Body of pancreas (tissue), 4 donors: Measurements from ENCODE around the gene MEX3A. TPM values are rescaled to one million over a fixed set of nuclear protein-coding genes. Genes with fewer than 3 reads are reported as not detected.

Source experiments
- ATAC-seq: fragments of 150-250 bp; one replicate; pipeline ENCODE4 v1.9.1; 2016
- DNase-seq, 4 donors: peaks; one replicate each; pipeline ENCODE4 v3.0.0-alpha.2; 2019
- H3K27ac ChIP-seq, 4 donors: fragments of 200-600 bp; sonication (generic); 1 replicate in 3 of 4; 2 replicates in 1 of 4; pipeline versions ENCODE4 v1.5.1 to v1.6.1; 2016 to 2019; ENCODE audit warnings: mild to moderate bottlenecking in 1 of 4, mixed read lengths in 1 of 4, moderate library complexity in 1 of 4
- H3K27me3 ChIP-seq, 2 donors: fragments of 200-600 bp; sonication (generic); one replicate each; pipeline ENCODE4 v1.6.0; 2016; ENCODE audit warnings: mild to moderate bottlenecking in 1 of 2
- H3K36me3 ChIP-seq, 2 donors: fragments of 200-600 bp; sonication (generic); replicated peaks in 1 of 2; 2 replicates each; pipeline ENCODE4 v1.5.1; 2016; ENCODE audit warnings: low read depth in 2 of 2; ENCODE audit not compliant: insufficient read depth in 1 of 2
- H3K4me1 ChIP-seq: fragments of 200-600 bp; sonication (generic); one replicate; pipeline ENCODE4 v1.6.0; 2016
- H3K4me3 ChIP-seq, 2 donors: fragments of 200-600 bp; sonication (generic); 1 replicate in 1 of 2; 2 replicates in 1 of 2; pipeline ENCODE4 v1.5.1; 2016 to 2019
- H3K9me3 ChIP-seq, 3 donors: fragments of 200-600 bp; sonication (generic); 1 replicate in 2 of 3; 2 replicates in 1 of 3; pipeline ENCODE4 v1.5.1; 2016
- POLR2A ChIP-seq, 3 donors: fragments of 450-650 bp; IDR thresholded peaks; one replicate each; pipeline ENCODE4 v1.6.1; 2016; ENCODE audit warnings: antibody characterized with exemption in 3 of 3, mild to moderate bottlenecking in 2 of 3
- WGBS, 2 donors: methylation state at CpG; one replicate each; pipeline ENCODE4 v1.1.5; 2017; 5-methylcytosine and 5-hydroxymethylcytosine counted together
- intact Hi-C: fragments of 100-400 bp; cut with DNase I; formaldehyde crosslinking; loops from one replicate; pipeline ENCODE4 v1.15.1; 2023
- total RNA-seq, 2 donors: library from RNA; depleted of rRNA; stranded (reverse); fragments of >200 nt; gene quantifications; one replicate each; pipeline ENCODE4 v1.1.0, GENCODE V29; 2016
- TF ChIP-seq, protein P1 (sequence below), 7 experiments: fragments of 450-650 bp in 4 of 7; fragments of 200-600 bp in 3 of 7; sonication (generic) in 3 of 7; IDR thresholded peaks; one replicate each; pipeline ENCODE4 v1.5.1; 2016 to 2019; ENCODE audit warnings: antibody characterized with exemption in 7 of 7

Gene MEX3A
- total RNA-seq, 2 donors from 2014 or later: 0.99 to 4.7 TPM

DNA sequence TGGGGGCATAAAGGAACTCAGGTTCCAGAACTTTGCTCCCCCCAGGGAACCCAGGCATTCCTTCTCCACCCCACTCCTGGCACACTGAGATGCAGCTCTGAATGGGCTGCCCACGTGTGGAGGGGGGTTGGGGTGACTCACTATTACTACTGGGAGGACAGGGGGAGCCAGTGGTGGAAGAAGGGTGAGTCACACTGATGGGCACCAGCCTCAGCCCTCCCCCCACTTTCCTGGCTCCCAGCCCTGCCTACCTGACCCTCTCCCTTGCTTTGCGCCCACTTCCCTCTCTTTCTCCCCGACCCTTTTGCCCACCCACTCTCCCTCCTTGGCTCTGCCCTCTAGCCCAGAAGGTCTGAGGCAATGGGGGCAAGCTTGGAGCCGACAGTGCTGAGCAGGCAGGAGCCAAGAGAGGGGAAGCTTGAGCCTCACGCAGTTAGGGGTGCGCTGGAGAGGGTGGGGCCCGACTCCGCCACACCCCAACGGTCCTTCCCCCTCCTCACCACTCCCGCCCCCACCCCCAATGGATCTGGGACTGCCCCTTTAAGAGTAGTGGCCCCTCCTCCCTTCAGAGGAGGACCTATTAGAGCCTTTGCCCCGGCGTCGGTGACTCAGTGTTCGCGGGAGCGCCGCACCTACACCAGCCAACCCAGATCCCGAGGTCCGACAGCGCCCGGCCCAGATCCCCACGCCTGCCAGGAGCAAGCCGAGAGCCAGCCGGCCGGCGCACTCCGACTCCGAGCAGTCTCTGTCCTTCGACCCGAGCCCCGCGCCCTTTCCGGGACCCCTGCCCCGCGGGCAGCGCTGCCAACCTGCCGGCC lies 32.0 kb upstream of the MEX3A start, which contains the start of gene LMNA:
TSS of gene LMNA (plus strand) at position 611 of the 818 bp plus-strand sequence. CDS start 208 bp downstream, outside the sequence.
- intact Hi-C loops: no loop called here
- no peaks in the 10 kb centered on the region for H3K9me3 ChIP-seq
- peak within 1 kb of the TSS; percentile 87 to 96 (median 95) for H3K27ac ChIP-seq
- H3K36me3 ChIP-seq: no peaks in the 10 kb centered on the region
- peak; percentile 94 to 97 (median 95) for DNase-seq
- H3K4me3 ChIP-seq: peak within 1 kb of the TSS; percentile 89 to 91
- H3K4me1 ChIP-seq: peaks cover 40% of the 10 kb centered on the region
- H3K27me3 ChIP-seq: no peaks in the 10 kb centered on the region
- peak; percentile 89 for ATAC-seq
- 2 to 5% methylated on average over 3 to 34 of the region's 37 CpGs for WGBS, 2 donors
- TF ChIP-seq, protein P1, sequence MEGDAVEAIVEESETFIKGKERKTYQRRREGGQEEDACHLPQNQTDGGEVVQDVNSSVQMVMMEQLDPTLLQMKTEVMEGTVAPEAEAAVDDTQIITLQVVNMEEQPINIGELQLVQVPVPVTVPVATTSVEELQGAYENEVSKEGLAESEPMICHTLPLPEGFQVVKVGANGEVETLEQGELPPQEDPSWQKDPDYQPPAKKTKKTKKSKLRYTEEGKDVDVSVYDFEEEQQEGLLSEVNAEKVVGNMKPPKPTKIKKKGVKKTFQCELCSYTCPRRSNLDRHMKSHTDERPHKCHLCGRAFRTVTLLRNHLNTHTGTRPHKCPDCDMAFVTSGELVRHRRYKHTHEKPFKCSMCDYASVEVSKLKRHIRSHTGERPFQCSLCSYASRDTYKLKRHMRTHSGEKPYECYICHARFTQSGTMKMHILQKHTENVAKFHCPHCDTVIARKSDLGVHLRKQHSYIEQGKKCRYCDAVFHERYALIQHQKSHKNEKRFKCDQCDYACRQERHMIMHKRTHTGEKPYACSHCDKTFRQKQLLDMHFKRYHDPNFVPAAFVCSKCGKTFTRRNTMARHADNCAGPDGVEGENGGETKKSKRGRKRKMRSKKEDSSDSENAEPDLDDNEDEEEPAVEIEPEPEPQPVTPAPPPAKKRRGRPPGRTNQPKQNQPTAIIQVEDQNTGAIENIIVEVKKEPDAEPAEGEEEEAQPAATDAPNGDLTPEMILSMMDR (IDR thresholded peaks at IDR 0.05): no peak
- TF ChIP-seq POLR2A (IDR thresholded peaks at IDR 0.05): peak; percentile 96 to 97 (median 96)

DNA sequence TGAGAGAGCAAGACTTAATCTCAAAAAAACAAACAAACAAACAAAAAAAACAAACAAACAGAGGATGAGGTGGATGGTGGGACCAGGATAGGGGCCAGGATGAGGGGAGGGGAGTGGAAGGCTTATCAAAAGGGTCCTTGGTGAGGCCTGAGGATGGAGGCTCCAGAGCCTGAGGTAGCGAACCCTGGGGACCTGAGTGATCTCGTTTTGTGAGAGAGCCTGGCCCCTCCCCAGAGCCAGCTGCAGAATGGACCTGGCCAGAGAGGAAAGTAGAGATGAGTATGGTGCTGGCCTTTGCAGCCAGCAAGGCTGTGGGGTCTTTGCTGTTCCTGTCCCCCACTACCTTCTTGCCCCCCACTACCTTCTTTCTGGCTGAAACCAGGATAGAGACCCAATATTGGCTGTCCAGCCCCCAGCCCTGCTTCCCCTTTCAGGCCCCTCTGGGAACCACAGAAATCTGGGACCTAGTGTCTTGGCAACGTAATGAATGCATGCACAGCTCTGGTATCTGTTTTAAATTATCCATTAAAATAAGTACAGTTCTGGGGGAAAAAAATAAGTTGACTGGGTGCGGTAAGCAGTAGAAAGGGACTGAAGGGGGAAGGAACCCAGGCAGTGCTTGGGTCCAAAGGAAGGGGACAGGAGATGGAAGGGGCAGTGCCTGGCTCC lies 31.2 kb upstream of the MEX3A start:
- 48 to 53% methylated on average over 4 of the region's 4 CpGs for WGBS, 2 donors
- intact Hi-C loops: no loop called here
- no peaks in the 10 kb centered on the region for H3K9me3 ChIP-seq
- no peak for TF ChIP-seq POLR2A (IDR thresholded peaks at IDR 0.05)
- TF ChIP-seq, protein P1 (IDR thresholded peaks at IDR 0.05): no peak
- no peak for DNase-seq
- H3K4me3 ChIP-seq: no peak overlapping the region
- ATAC-seq: no peak
- peaks cover 31% of the 10 kb centered on the region for H3K4me1 ChIP-seq
- H3K27ac ChIP-seq: peak overlapping the region; percentile 13 to 96 (median 92)
- no peaks in the 10 kb centered on the region for H3K36me3 ChIP-seq
- no peaks in the 10 kb centered on the region for H3K27me3 ChIP-seq

DNA sequence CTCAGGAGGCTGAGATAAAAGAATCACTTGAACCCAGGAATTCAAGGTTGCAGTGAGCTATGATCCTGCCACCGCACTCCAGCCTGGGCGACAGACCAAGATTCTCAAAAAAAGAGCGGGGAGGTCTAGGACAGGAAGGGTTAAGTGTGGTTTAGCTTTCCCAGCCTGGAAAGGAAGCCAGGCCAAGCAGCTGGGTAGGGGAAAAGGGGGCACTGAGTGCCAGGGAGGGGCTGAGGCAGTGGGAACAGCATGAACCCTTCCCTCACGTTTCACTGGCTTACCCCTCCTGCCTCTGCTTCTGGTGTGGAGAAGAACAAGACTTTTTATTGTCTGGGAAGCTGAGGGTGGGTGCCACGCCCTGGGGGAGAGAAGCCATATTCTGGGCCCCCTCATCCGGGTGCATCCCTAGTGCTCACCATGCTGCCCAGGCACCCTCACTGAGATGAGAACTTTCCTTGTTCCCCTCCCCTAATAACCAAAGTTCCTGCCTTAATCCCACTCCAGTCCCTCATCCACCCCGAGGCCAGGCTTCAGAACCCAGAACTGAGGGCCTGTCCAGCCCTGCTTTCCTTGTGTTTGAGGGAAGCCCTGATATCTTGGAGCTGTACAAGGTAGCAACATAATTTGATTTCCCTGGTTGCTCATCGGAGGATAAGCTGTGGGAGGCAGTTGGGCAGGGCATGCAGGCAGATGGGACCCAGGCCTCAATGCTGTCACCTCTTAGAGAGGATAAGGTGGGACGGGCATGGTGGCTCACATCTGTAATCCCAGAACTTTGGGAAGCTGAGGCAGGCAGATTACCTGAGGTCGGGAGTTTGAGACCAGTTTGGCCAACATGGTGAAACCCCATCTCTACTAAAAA lies 30.2 kb upstream of the MEX3A start:
- WGBS, 2 donors: 68% methylated on average over 10 of the region's 10 CpGs
- TF ChIP-seq, protein P1 (IDR thresholded peaks at IDR 0.05): no peak
- TF ChIP-seq POLR2A (IDR thresholded peaks at IDR 0.05): no peak
- DNase-seq: no peak
- intact Hi-C loops: no loop called here
- Histone ChIP-seq H3K27me3 (no peaks in the 10 kb centered on the region), H3K4me3 (no peak overlapping the region), H3K27ac (no peak overlapping the region), H3K9me3 (no peaks in the 10 kb centered on the region), H3K4me1 (peaks cover 22% of the 10 kb centered on the region), H3K36me3 (no peaks in the 10 kb centered on the region)
- ATAC-seq: no peak

DNA sequence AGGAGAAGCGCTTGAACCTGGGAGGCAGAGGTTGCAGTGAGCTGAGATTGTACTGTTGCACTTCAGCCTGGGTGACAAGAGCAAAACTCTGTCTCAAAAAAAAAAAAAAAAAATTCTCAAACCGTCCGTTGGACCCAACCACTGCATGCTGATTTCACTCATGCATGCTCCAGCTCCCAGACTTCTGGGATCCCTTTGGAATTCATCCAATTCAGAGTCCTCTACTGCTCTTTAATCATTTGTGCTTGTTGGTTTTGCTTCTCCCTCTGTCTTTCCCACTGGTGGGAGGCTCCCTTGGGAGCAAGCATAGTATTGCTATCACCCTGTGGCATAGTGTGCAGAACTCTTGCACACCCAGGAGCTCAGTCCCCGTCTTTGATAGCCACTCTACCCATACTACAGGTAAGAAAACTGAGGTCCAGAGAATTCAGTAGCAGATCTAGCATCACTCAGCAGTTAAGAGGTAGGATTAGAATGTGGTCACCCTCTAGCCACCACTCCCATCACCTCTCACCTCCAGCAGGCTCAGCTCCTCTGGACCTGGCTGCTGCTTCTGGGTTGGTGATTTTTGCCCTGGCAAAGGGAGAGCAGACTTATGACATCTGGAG lies 29.2 kb upstream of the MEX3A start:
- 85 to 94% methylated on average over 4 of the region's 4 CpGs for WGBS, 2 donors
- intact Hi-C loops: no loop called here
- Histone ChIP-seq H3K27me3 (no peaks in the 10 kb centered on the region), H3K27ac (no peak overlapping the region), H3K36me3 (no peaks in the 10 kb centered on the region), H3K4me3 (no peak overlapping the region), H3K4me1 (peaks cover 22% of the 10 kb centered on the region), H3K9me3 (no peaks in the 10 kb centered on the region)
- no peak for ATAC-seq
- DNase-seq: no peak
- TF ChIP-seq POLR2A (IDR thresholded peaks at IDR 0.05): no peak
- TF ChIP-seq, protein P1 (IDR thresholded peaks at IDR 0.05): no peak
